Parathyroid adenoma (tissue), 2 donors: ENCODE results near the gene MED13L.

Source experiments
- H2AFZ ChIP-seq: fragments of 300-600 bp; sonication (generic); one replicate; pipeline ENCODE4 v1.7.0; 2017; ENCODE audit warnings: antibody characterized with exemption, mild to moderate bottlenecking
- H3K27ac ChIP-seq: fragments of 300-600 bp; sonication (generic); one replicate; pipeline ENCODE4 v1.7.0; 2017
- H3K27me3 ChIP-seq: fragments of 300-600 bp; sonication (generic); one replicate; pipeline ENCODE4 v1.7.0; 2017; ENCODE audit warnings: low read length; ENCODE audit not compliant: control insufficient read depth, insufficient read depth
- H3K36me3 ChIP-seq: fragments of 300-600 bp; sonication (generic); one replicate; pipeline ENCODE4 v1.7.0; 2017; ENCODE audit warnings: low read length; ENCODE audit not compliant: control insufficient read depth, insufficient read depth
- H3K4me1 ChIP-seq: fragments of 300-600 bp; sonication (generic); one replicate; pipeline ENCODE4 v1.7.0; 2017; ENCODE audit warnings: control low read depth
- H3K4me2 ChIP-seq: fragments of 300-600 bp; sonication (generic); one replicate; pipeline ENCODE4 v1.7.0; 2017; ENCODE audit warnings: low read length
- H3K4me3 ChIP-seq: fragments of 300-600 bp; sonication (generic); one replicate; pipeline ENCODE4 v1.7.0; 2017; ENCODE audit warnings: low read depth, low read length
- H3K79me2 ChIP-seq: fragments of 300-600 bp; sonication (generic); one replicate; pipeline ENCODE4 v1.7.0; 2017; ENCODE audit warnings: control low read depth
- H3K9ac ChIP-seq: fragments of 300-600 bp; sonication (generic); one replicate; pipeline ENCODE4 v1.7.0; 2017; ENCODE audit warnings: mild to moderate bottlenecking
- H3K9me3 ChIP-seq: fragments of 300-600 bp; sonication (generic); one replicate; pipeline ENCODE4 v1.7.0; 2017; ENCODE audit warnings: low read length; ENCODE audit not compliant: control insufficient read depth
- CTCF ChIP-seq: fragments of 300-600 bp; sonication (generic); IDR thresholded peaks from one replicate; pipeline ENCODE4 v1.7.0; 2017; ENCODE audit warnings: antibody characterized with exemption, mild to moderate bottlenecking
- donor health status: primary hyperparathyroidism.

Gene MED13L

GRCh38 chr12:116121453-116121871 lies 156.0 kb downstream of the MED13L start:
- no peak overlapping the region for H3K4me3 ChIP-seq
- H3K4me2 ChIP-seq, result no peak overlapping the region
- H3K79me2 ChIP-seq, result peaks cover 8% of the 10 kb centered on the region
- no peaks in the 10 kb centered on the region for H3K27me3 ChIP-seq
- peaks cover 21% of the 10 kb centered on the region for H3K4me1 ChIP-seq
- no peak overlapping the region for H3K27ac ChIP-seq
- no peak overlapping the region for H3K9ac ChIP-seq
- TF ChIP-seq CTCF, result no peak
- H2AFZ ChIP-seq, result no peak overlapping the region
- H3K36me3 ChIP-seq, result no peaks in the 10 kb centered on the region
- no peaks in the 10 kb centered on the region for H3K9me3 ChIP-seq

DNA sequence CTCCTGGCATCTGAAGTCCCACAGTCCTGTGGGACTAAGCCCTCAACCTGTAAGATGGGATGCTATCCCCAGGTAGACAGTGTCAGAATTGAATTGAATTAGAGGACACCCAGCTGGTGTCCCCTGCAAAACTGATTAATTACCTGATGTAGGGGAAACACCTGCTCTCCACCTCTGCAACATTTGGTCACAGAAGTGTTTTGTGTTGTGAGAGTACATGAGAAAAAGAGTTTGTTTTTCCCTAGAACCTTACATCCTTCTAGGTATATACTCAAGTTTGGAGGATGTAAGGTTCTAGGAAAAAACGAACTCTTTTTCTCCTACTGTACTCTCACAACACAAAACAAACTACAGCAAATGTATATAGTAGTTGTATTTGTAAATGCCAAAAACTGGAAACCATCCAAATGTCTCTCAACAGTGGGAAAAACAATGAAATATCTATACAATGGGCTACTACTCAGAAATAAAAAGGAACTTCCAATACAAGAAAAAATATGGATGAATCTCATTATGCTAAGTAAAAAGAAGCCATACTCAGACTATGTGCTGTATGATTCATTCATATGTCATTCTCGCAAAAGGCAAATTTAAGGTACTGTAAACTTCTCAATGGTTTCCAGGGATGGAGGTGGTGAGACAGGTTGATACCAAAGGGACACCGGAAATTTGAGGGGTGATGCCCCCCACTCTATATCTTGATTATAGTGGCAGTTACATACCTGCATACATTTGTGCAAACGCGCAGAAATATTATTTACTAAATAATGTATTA lies 160.7 kb downstream of the MED13L start:
- H3K4me2 ChIP-seq, result no peak overlapping the region
- H3K4me1 ChIP-seq, result peaks cover 9% of the 10 kb centered on the region
- H3K36me3 ChIP-seq, result no peaks in the 10 kb centered on the region
- no peaks in the 10 kb centered on the region for H3K27me3 ChIP-seq
- no peak overlapping the region for H3K4me3 ChIP-seq
- no peak overlapping the region for H3K9ac ChIP-seq
- no peak for TF ChIP-seq CTCF
- no peaks in the 10 kb centered on the region for H3K9me3 ChIP-seq
- no peak overlapping the region for H3K27ac ChIP-seq
- peaks cover 15% of the 10 kb centered on the region for H3K79me2 ChIP-seq
- H2AFZ ChIP-seq, result no peak overlapping the region

DNA sequence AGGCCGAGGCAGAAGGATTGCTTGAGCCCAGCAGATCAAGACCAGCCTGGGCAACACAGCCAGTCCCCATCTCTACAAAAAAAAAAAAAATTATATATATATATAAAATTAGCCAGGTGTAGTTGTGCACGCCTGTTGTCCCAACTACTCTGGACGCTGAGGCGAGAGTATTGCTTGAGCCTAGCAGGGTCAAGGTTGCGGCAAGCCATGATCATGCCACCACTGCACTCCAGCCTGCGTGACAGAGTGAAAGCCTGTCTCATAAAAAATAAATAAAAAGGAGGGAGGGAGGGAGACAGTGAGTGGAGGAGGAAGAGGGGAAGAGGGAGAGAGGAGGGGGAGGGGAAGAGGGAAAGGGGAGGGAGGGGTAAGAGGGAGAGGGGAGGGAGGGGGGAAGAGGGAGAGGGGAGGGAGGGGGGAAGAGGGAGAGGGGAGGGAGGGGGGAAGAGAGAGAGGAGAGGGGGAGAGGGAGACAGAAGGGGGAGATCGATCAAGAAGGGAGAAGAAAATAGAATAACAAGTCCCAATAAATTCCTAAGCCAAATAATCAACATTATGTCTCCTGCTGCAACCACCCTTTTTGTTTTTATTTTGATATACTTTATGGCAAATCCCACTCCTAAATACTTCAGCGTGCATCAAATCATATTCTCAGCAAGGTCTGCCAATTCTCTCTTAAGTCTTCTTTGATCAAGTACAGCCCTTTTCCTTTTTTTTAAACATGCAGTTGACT lies 163.9 kb downstream of the MED13L start:
- H3K4me3 ChIP-seq, result no peak overlapping the region
- H3K9me3 ChIP-seq, result no peaks in the 10 kb centered on the region
- no peak overlapping the region for H3K4me2 ChIP-seq
- H3K79me2 ChIP-seq, result peaks cover 20% of the 10 kb centered on the region
- no peaks in the 10 kb centered on the region for H3K36me3 ChIP-seq
- H3K9ac ChIP-seq, result no peak overlapping the region
- no peak overlapping the region for H3K27ac ChIP-seq
- no peaks in the 10 kb centered on the region for H3K27me3 ChIP-seq
- no peaks in the 10 kb centered on the region for H3K4me1 ChIP-seq
- H2AFZ ChIP-seq, result no peak overlapping the region
- no peak for TF ChIP-seq CTCF

DNA sequence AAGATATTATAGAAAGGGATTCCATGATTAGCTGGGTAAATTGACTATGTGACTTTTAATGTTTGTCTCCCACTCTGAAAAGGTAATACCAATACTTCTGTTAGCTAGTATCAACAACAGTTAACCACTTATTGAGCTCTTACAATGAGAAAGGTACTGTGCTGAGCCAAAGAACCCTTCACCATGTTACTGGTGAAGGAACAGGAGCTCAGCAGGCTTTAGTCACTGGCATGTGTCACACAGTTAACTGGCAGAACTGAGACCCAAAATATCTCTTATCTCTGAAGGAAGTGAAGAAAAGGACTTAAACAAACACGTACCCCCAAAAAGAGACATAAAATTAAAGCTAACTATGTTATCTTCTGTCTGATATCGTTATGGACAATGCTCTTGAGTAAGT lies 170.6 kb downstream of the MED13L start:
- H3K79me2 ChIP-seq, result peaks cover 19% of the 10 kb centered on the region
- H3K4me1 ChIP-seq, result no peaks in the 10 kb centered on the region
- no peak overlapping the region for H3K4me3 ChIP-seq
- H3K27me3 ChIP-seq, result no peaks in the 10 kb centered on the region
- H3K4me2 ChIP-seq, result no peak overlapping the region
- H3K9me3 ChIP-seq, result no peaks in the 10 kb centered on the region
- no peak overlapping the region for H3K27ac ChIP-seq
- H3K9ac ChIP-seq, result no peak overlapping the region
- no peak overlapping the region for H2AFZ ChIP-seq
- H3K36me3 ChIP-seq, result no peaks in the 10 kb centered on the region
- TF ChIP-seq CTCF, result no peak
